Measurements from ENCODE around the gene CA12. TPM values are rescaled to one million over a fixed set of nuclear protein-coding genes. Genes with fewer than 3 reads are reported as not detected.
A peak's percentile ranks its signal among the peaks of the same experiment; 100 is the strongest.

The CA12 gene
- total and polyA plus RNA-seq, 9 of the 15 experiments (the other 6 are each of a cell fraction or from before 2014, with no cell fraction given), result 0.01 to 0.78 (median 0.15) TPM; not detected in 1

DNA sequence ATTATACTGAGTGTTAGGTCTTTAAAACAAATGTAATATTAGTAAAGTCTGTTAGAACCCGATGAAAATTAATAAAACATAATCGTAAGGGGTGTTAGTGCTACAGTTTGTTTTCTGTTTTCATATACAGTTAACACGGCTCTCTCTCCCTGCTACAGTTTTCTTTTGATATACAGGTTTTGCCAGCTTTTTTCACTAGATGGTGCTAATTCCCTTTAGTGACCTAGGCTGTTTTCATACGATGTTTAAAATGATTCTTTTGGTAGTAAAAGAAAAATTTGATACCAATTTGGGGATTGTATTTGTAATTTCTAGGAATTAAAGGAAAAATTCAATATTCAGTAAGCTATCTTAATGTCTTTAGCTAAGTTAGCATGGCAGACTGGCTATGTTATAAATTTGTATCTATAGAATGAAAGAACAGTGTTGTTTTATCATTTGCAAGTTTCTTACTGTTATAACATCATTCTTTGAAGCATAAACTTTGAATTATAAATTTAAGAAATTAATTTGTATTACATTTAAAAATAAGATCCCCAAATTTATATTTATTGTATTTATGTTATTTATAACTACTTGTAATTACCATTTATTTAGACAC lies 92.8 kb downstream of the CA12 start (continued):
- TF ChIP-seq, protein P1, sequence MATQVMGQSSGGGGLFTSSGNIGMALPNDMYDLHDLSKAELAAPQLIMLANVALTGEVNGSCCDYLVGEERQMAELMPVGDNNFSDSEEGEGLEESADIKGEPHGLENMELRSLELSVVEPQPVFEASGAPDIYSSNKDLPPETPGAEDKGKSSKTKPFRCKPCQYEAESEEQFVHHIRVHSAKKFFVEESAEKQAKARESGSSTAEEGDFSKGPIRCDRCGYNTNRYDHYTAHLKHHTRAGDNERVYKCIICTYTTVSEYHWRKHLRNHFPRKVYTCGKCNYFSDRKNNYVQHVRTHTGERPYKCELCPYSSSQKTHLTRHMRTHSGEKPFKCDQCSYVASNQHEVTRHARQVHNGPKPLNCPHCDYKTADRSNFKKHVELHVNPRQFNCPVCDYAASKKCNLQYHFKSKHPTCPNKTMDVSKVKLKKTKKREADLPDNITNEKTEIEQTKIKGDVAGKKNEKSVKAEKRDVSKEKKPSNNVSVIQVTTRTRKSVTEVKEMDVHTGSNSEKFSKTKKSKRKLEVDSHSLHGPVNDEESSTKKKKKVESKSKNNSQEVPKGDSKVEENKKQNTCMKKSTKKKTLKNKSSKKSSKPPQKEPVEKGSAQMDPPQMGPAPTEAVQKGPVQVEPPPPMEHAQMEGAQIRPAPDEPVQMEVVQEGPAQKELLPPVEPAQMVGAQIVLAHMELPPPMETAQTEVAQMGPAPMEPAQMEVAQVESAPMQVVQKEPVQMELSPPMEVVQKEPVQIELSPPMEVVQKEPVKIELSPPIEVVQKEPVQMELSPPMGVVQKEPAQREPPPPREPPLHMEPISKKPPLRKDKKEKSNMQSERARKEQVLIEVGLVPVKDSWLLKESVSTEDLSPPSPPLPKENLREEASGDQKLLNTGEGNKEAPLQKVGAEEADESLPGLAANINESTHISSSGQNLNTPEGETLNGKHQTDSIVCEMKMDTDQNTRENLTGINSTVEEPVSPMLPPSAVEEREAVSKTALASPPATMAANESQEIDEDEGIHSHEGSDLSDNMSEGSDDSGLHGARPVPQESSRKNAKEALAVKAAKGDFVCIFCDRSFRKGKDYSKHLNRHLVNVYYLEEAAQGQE (IDR thresholded peaks at IDR 0.05; ENCODE audit: borderline replicate concordance), result peak; percentile 93
- TF ChIP-seq, protein P1 (CRISPR knock-in tag; IDR thresholded peaks at IDR 0.05; ENCODE audit: low read depth), result no peak
- TF ChIP-seq, protein P2, sequence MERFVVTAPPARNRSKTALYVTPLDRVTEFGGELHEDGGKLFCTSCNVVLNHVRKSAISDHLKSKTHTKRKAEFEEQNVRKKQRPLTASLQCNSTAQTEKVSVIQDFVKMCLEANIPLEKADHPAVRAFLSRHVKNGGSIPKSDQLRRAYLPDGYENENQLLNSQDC (CRISPR knock-in tag; IDR thresholded peaks at IDR 0.05), result no peak
- TF ChIP-seq PHB (CRISPR knock-in tag; IDR thresholded peaks at IDR 0.05), result no peak
- no peak for TF ChIP-seq ZNF785 (CRISPR knock-in tag; IDR thresholded peaks at IDR 0.05)
- TF ChIP-seq, protein P3, sequence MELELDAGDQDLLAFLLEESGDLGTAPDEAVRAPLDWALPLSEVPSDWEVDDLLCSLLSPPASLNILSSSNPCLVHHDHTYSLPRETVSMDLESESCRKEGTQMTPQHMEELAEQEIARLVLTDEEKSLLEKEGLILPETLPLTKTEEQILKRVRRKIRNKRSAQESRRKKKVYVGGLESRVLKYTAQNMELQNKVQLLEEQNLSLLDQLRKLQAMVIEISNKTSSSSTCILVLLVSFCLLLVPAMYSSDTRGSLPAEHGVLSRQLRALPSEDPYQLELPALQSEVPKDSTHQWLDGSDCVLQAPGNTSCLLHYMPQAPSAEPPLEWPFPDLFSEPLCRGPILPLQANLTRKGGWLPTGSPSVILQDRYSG (tag; conservative IDR thresholded peaks at IDR 0.05; ENCODE audit: low read depth), result no peak
- TF ChIP-seq ILF3 (IDR thresholded peaks at IDR 0.05; ENCODE audit: borderline replicate concordance), result no peak
- no peak for TF ChIP-seq SRSF7 (optimal IDR thresholded peaks at IDR 0.05; ENCODE audit: low read depth, low read length)
- TF ChIP-seq, protein P4, sequence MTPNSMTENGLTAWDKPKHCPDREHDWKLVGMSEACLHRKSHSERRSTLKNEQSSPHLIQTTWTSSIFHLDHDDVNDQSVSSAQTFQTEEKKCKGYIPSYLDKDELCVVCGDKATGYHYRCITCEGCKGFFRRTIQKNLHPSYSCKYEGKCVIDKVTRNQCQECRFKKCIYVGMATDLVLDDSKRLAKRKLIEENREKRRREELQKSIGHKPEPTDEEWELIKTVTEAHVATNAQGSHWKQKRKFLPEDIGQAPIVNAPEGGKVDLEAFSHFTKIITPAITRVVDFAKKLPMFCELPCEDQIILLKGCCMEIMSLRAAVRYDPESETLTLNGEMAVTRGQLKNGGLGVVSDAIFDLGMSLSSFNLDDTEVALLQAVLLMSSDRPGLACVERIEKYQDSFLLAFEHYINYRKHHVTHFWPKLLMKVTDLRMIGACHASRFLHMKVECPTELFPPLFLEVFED (CRISPR knock-in tag; conservative IDR thresholded peaks at IDR 0.05), result no peak
- TF ChIP-seq XRCC3 (IDR thresholded peaks at IDR 0.05), result no peak
- TF ChIP-seq BHLHE40 (IDR thresholded peaks at IDR 0.05; ENCODE audit: low read length), result no peak
- TF ChIP-seq RBM22 (IDR thresholded peaks at IDR 0.05; ENCODE audit: low read depth, low read length, poor library complexity, severe bottlenecking), result no peak
- no peak for TF ChIP-seq ZNF174 (CRISPR knock-in tag; IDR thresholded peaks at IDR 0.05)
- TF ChIP-seq, protein P5, sequence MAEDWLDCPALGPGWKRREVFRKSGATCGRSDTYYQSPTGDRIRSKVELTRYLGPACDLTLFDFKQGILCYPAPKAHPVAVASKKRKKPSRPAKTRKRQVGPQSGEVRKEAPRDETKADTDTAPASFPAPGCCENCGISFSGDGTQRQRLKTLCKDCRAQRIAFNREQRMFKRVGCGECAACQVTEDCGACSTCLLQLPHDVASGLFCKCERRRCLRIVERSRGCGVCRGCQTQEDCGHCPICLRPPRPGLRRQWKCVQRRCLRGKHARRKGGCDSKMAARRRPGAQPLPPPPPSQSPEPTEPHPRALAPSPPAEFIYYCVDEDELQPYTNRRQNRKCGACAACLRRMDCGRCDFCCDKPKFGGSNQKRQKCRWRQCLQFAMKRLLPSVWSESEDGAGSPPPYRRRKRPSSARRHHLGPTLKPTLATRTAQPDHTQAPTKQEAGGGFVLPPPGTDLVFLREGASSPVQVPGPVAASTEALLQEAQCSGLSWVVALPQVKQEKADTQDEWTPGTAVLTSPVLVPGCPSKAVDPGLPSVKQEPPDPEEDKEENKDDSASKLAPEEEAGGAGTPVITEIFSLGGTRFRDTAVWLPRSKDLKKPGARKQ (CRISPR knock-in tag; IDR thresholded peaks at IDR 0.05), result no peak
- TF ChIP-seq PRPF4 (IDR thresholded peaks at IDR 0.05; ENCODE audit: insufficient read depth, low read depth, low read length, poor library complexity, severe bottlenecking), result no peak
- no peak for TF ChIP-seq SIRT6 (IDR thresholded peaks at IDR 0.05; ENCODE audit: low read depth, low read length)
